ENCODE data around the gene PTK7. TPM values are rescaled to one million over a fixed set of nuclear protein-coding genes. Genes with fewer than 3 reads are reported as not detected.

The PTK7 gene
- total and polyA plus RNA-seq, 2 of the 8 experiments (the other 6 are each of a cell fraction or from before 2014, with no cell fraction given) = 110 to 138 TPM

GRCh38 chr6:43061861-43062260, 14.3 kb upstream of the PTK7 start:
- H2BK12ac ChIP-seq (ENCODE audit: low read depth, low read length) = no peak overlapping the region
- no peak overlapping the region for H3K4ac ChIP-seq (replicated peaks; ENCODE audit: insufficient read length, low read depth, low read length)
- FAIRE-seq (no peak), DNase-seq (ENCODE audit: low read depth in 1 of 2, low spot score in 2 of 2) (no peak)
- H3K56ac ChIP-seq (replicated peaks; ENCODE audit: insufficient read length, low read depth, low read length) = no peak overlapping the region
- no peak overlapping the region for H2AK5ac ChIP-seq (ENCODE audit: low read depth, low read length)
- no peak overlapping the region for H3K4me2 ChIP-seq (ENCODE audit: insufficient read depth in 1 of 2, low read depth in 2 of 2, low read length in 2 of 2)
- 85% methylated on average over 2 of the region's 2 CpGs; no CpG with 5 or more reads in 1 of the 2 experiments for WGBS, 2 experiments (ENCODE audit: extremely low coverage in 1 of 2, insufficient coverage in 1 of 2, insufficient read length in 1 of 2, insufficient replicate concordance in 2 of 2, low coverage in 1 of 2, low lambda C conversion rate in 2 of 2, missing lambda C conversion rate in 1 of 2)
- H3K18ac ChIP-seq (ENCODE audit: extremely low read depth, low read length) = no peak overlapping the region
- H2BK20ac ChIP-seq (ENCODE audit: low read length) = no peak overlapping the region
- H3K27me3 ChIP-seq (replicated peaks in 1 of 4; ENCODE audit: control insufficient read depth in 3 of 4, extremely low read depth in 1 of 4, insufficient read depth in 3 of 4, low read length in 3 of 4) = no peaks in the 10 kb centered on the region
- ChIA-PET POLR2A (ENCODE audit: partially characterized antibody) (interaction anchor here (1.2 kb wide), 1 partner anchor 10 kb away, joined by 5 read pairs; no protein-coding TSS in a partner anchor), CTCF (ENCODE audit: partially characterized antibody) (interaction anchor here (2.0 kb wide), 1 partner anchor 9 kb away, joined by 7 read pairs; no protein-coding TSS in a partner anchor)
- peaks cover 4 to 10% (median 5%) of the 10 kb centered on the region in 4 experiments; a peak in 5 of 7 replicates for H3K4me1 ChIP-seq (replicated peaks in 1 of 4; ENCODE audit: control insufficient read depth in 3 of 4, insufficient read depth in 4 of 4, low read length in 3 of 4)
- no peak overlapping the region for H2AFZ ChIP-seq (ENCODE audit: low read length)
- no peak overlapping the region for H3K27ac ChIP-seq (ENCODE audit: low read depth, low read length)
- H3K23me2 ChIP-seq (ENCODE audit: low read depth, low read length) = peaks cover 10% of the 10 kb centered on the region; the same call in 1 of the 2 replicates
- peaks cover 10% of the 10 kb centered on the region for H3K79me1 ChIP-seq (ENCODE audit: low read depth, low read length)
- no peak overlapping the region for H2BK15ac ChIP-seq (ENCODE audit: low read length)
- H3K9me3 ChIP-seq (ENCODE audit: insufficient read depth in 2 of 2, low read depth in 1 of 2, low read length in 1 of 2) = no peaks in the 10 kb centered on the region
- H4K91ac ChIP-seq (replicated peaks; ENCODE audit: insufficient read length, low read length) = no peak overlapping the region
- H3K36me3 ChIP-seq (ENCODE audit: control insufficient read depth in 2 of 4, insufficient read depth in 4 of 4, low read length in 3 of 4) = peaks cover 0 to 4% (median 1%) of the 10 kb centered on the region in 4 experiments; a peak in 4 of 8 replicates
- H2BK5ac ChIP-seq (ENCODE audit: low read depth, low read length) = no peak overlapping the region
- peaks cover 6 to 16% of the 10 kb centered on the region in 2 experiments; a peak in 3 of 4 replicates for H3K79me2 ChIP-seq (ENCODE audit: control insufficient read depth in 1 of 2, insufficient read depth in 2 of 2, low read length in 2 of 2)
- H3K9ac ChIP-seq (replicated peaks in 1 of 4; ENCODE audit: extremely low read depth in 1 of 4, low read depth in 3 of 4, low read length in 3 of 4) = no peak overlapping the region
- H2BK120ac ChIP-seq (replicated peaks; ENCODE audit: low read depth, low read length) = no peak overlapping the region
- no peak overlapping the region for H3K14ac ChIP-seq (ENCODE audit: insufficient read length)
- no peak overlapping the region for H4K8ac ChIP-seq (ENCODE audit: extremely low read depth, insufficient read depth, low read length)
- H3K4me3 ChIP-seq (ENCODE audit: extremely low read depth in 1 of 4, insufficient read depth in 2 of 4, low read depth in 3 of 4, low read length in 4 of 4) = no peak overlapping the region
- H3K23ac ChIP-seq (ENCODE audit: insufficient read length) = no peak overlapping the region
- no peaks in the 10 kb centered on the region for H4K20me1 ChIP-seq (replicated peaks in 1 of 2; ENCODE audit: control insufficient read depth in 1 of 2, insufficient read depth in 2 of 2, low read length in 2 of 2)
- H4K5ac ChIP-seq (ENCODE audit: insufficient read length, low read depth, low read length) = no peak overlapping the region
- TF ChIP-seq CTBP2 (IDR thresholded peaks at IDR 0.05; ENCODE audit: borderline replicate concordance, insufficient read depth, insufficient read length, low read length) (no peak), TEAD4 (IDR thresholded peaks at IDR 0.05; ENCODE audit: low read depth, low read length) (no peak), FOSL1 (IDR thresholded peaks at IDR 0.05; ENCODE audit: insufficient read depth, low read depth, low read length) (no peak), RAD21 (IDR thresholded peaks at IDR 0.05 in 1 of 2, conservative IDR thresholded peaks at IDR 0.05 in 1 of 2; ENCODE audit: low read depth in 2 of 2, low read length in 2 of 2) (no peak), RBBP5 (IDR thresholded peaks at IDR 0.05; ENCODE audit: borderline replicate concordance, low read depth, low read length) (no peak), CHD2 (IDR thresholded peaks at IDR 0.05; ENCODE audit: low read length) (no peak), BACH1 (IDR thresholded peaks at IDR 0.05; ENCODE audit: low read length) (no peak), POLR2AphosphoS5 (IDR thresholded peaks at IDR 0.05; ENCODE audit: low read depth, low read length) (no peak), CEBPB (IDR thresholded peaks at IDR 0.05; ENCODE audit: low read depth, low read length) (no peak), EGR1 (IDR thresholded peaks at IDR 0.05; ENCODE audit: borderline replicate concordance, low read depth, low read length) (no peak), KDM1A (IDR thresholded peaks at IDR 0.05; ENCODE audit: borderline replicate concordance, low read length) (no peak)
- TF ChIP-seq, protein P1, sequence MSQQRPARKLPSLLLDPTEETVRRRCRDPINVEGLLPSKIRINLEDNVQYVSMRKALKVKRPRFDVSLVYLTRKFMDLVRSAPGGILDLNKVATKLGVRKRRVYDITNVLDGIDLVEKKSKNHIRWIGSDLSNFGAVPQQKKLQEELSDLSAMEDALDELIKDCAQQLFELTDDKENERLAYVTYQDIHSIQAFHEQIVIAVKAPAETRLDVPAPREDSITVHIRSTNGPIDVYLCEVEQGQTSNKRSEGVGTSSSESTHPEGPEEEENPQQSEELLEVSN (IDR thresholded peaks at IDR 0.05) = no peak
